ENCODE measurements around the gene SPHK1.

SPHK1 gene

GRCh38 chr17:76395980-76396379 is 11.6 kb downstream of the SPHK1 start:
- no peak for TF ChIP-seq TCF4 (CRISPR knock-in tag; IDR thresholded peaks at IDR 0.05; ENCODE audit: borderline replicate concordance)
- TF ChIP-seq ZNF8 (CRISPR knock-in tag; IDR thresholded peaks at IDR 0.05), result no peak
- TF ChIP-seq CSRNP3 (CRISPR knock-in tag; IDR thresholded peaks at IDR 0.05), result no peak
- no peak for TF ChIP-seq CSDC2 (CRISPR knock-in tag; IDR thresholded peaks at IDR 0.05)
- TF ChIP-seq, protein P1, sequence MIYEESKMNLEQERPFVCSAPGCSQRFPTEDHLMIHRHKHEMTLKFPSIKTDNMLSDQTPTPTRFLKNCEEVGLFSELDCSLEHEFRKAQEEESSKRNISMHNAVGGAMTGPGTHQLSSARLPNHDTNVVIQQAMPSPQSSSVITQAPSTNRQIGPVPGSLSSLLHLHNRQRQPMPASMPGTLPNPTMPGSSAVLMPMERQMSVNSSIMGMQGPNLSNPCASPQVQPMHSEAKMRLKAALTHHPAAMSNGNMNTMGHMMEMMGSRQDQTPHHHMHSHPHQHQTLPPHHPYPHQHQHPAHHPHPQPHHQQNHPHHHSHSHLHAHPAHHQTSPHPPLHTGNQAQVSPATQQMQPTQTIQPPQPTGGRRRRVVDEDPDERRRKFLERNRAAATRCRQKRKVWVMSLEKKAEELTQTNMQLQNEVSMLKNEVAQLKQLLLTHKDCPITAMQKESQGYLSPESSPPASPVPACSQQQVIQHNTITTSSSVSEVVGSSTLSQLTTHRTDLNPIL (CRISPR knock-in tag; IDR thresholded peaks at IDR 0.05; ENCODE audit: low read depth), result no peak
- no peak for TF ChIP-seq BACH2 (CRISPR knock-in tag; IDR thresholded peaks at IDR 0.05; ENCODE audit: borderline replicate concordance)
- no peak for TF ChIP-seq ARNTL (CRISPR knock-in tag; IDR thresholded peaks at IDR 0.05; ENCODE audit: borderline replicate concordance, low read depth)
- TF ChIP-seq TOX (CRISPR knock-in tag; IDR thresholded peaks at IDR 0.05; ENCODE audit: borderline replicate concordance), result no peak
- TF ChIP-seq PPARA (CRISPR knock-in tag; IDR thresholded peaks at IDR 0.05; ENCODE audit: borderline replicate concordance), result no peak
- no peak for TF ChIP-seq ZFP3 (CRISPR knock-in tag; IDR thresholded peaks at IDR 0.05)
- no peak for TF ChIP-seq RARB (CRISPR knock-in tag; IDR thresholded peaks at IDR 0.05)
- TF ChIP-seq POU6F1 (CRISPR knock-in tag; IDR thresholded peaks at IDR 0.05; ENCODE audit: borderline replicate concordance, low read depth), result no peak
- TF ChIP-seq GLIS3 (CRISPR knock-in tag; IDR thresholded peaks at IDR 0.05), result no peak
- no peak for TF ChIP-seq TSHZ2 (CRISPR knock-in tag; IDR thresholded peaks at IDR 0.05)
- no peak for TF ChIP-seq SNAI2 (CRISPR knock-in tag; IDR thresholded peaks at IDR 0.05)
- no peak for TF ChIP-seq ESRRG (CRISPR knock-in tag; IDR thresholded peaks at IDR 0.05)
- TF ChIP-seq ZC3H10 (CRISPR knock-in tag; IDR thresholded peaks at IDR 0.05), result no peak
- no peak for ATAC-seq

GRCh38 chr17:76397184-76397583 is 12.8 kb downstream of the SPHK1 start:
- ATAC-seq, result no peak
- TF ChIP-seq ZFP30 (CRISPR knock-in tag; IDR thresholded peaks at IDR 0.05), result no peak
- TF ChIP-seq CSRNP3 (CRISPR knock-in tag; IDR thresholded peaks at IDR 0.05), result no peak
- no peak for TF ChIP-seq ZNF8 (CRISPR knock-in tag; IDR thresholded peaks at IDR 0.05)
- TF ChIP-seq TCF4 (CRISPR knock-in tag; IDR thresholded peaks at IDR 0.05; ENCODE audit: borderline replicate concordance), result no peak
- TF ChIP-seq ZFP3 (CRISPR knock-in tag; IDR thresholded peaks at IDR 0.05), result no peak
- TF ChIP-seq ZNF565 (CRISPR knock-in tag; conservative IDR thresholded peaks at IDR 0.05; ENCODE audit: low read depth), result no peak
- TF ChIP-seq RARB (CRISPR knock-in tag; IDR thresholded peaks at IDR 0.05), result no peak
- no peak for TF ChIP-seq PATZ1 (CRISPR knock-in tag; IDR thresholded peaks at IDR 0.05; ENCODE audit: borderline replicate concordance)
- no peak for TF ChIP-seq ISL1 (CRISPR knock-in tag; IDR thresholded peaks at IDR 0.05)
- no peak for TF ChIP-seq ZNF70 (CRISPR knock-in tag; IDR thresholded peaks at IDR 0.05)
- no peak for TF ChIP-seq ESRRG (CRISPR knock-in tag; IDR thresholded peaks at IDR 0.05)

Measured in SK-N-SH treated with all-trans-retinoic acid at 6 μM for 48 hours (cell line).